ENCODE results near the gene FHIT. TPM values are rescaled to one million over a fixed set of nuclear protein-coding genes. Genes with fewer than 3 reads are reported as not detected.

The FHIT gene
- total RNA-seq, 4 donors from 2014 or later, result 4.6 to 6.1 (median 5.7) TPM

DNA sequence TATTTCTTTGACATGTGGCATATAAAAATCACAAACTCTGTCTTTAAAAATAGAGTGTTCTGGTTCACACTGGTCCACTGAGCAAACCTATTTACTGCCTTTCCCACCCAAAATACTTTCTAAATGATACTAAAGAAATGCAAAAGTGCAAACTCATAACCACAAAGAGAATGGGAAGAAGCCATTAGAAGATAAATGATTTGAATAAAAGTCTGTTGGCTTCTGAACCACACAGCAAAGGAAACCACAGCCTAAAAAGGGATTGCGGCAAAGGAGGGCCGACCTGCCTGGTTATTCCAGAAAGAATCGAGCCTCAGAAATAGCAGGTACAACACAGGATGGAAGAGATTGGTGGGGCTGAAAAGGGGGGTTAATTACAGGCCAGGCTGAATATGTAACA, 599.5 kb downstream of the FHIT start:
- no peaks in the 10 kb centered on the region for H3K9me3 ChIP-seq
- H3K36me3 ChIP-seq, result no peaks in the 10 kb centered on the region
- 82% methylated on average over 3 of the region's 3 CpGs for WGBS
- H3K27me3 ChIP-seq, result no peaks in the 10 kb centered on the region
- no peak overlapping the region for H3K27ac ChIP-seq (replicated peaks in 1 of 4)
- H3K4me1 ChIP-seq, result peaks cover 0 to 4% (median 0%) of the 10 kb centered on the region in 4 donors
- TF ChIP-seq POLR2A (IDR thresholded peaks at IDR 0.05; ENCODE audit: low read depth) (no peak), POLR2AphosphoS5 (IDR thresholded peaks at IDR 0.05) (no peak), EP300 (IDR thresholded peaks at IDR 0.05) (no peak), CTCF (IDR thresholded peaks at IDR 0.05) (no peak)
- H3K4me3 ChIP-seq, result no peak overlapping the region
- intact Hi-C loops (cut with DNase I), result no loop called here
- DNase-seq (ENCODE audit: extremely low spot score), result no peak

DNA sequence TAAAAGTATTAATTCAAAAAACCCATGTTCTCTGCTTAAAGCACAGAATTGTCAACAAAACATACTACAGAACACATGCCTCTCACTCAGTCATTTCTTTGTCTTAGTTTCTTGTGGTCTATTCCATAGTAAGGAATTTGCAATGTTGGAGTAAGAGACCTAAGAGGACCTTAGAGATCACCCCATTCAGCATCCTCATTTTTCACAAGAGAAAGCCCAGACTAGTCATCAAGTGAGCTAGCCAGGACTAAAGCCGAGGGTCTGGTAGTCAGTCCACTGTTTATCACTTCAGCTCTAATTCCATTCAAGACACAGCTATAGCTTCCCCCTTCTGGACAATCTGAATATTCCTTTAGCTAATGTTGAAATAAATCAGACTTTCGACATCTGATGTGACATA, 601.1 kb downstream of the FHIT start:
- intact Hi-C loops (cut with DNase I), result no loop called here
- no peaks in the 10 kb centered on the region for H3K27me3 ChIP-seq
- TF ChIP-seq EP300 (IDR thresholded peaks at IDR 0.05) (no peak), POLR2AphosphoS5 (IDR thresholded peaks at IDR 0.05) (no peak), POLR2A (IDR thresholded peaks at IDR 0.05; ENCODE audit: low read depth) (no peak), CTCF (IDR thresholded peaks at IDR 0.05) (no peak)
- DNase-seq (ENCODE audit: extremely low spot score), result no peak
- H3K9me3 ChIP-seq, result no peaks in the 10 kb centered on the region
- H3K4me1 ChIP-seq, result peaks cover 0 to 14% (median 2%) of the 10 kb centered on the region in 4 donors
- H3K36me3 ChIP-seq, result no peaks in the 10 kb centered on the region
- no peak overlapping the region for H3K4me3 ChIP-seq
- no peak overlapping the region for H3K27ac ChIP-seq (replicated peaks in 1 of 4)
- WGBS, result 91% methylated on average over 2 of the region's 2 CpGs

DNA sequence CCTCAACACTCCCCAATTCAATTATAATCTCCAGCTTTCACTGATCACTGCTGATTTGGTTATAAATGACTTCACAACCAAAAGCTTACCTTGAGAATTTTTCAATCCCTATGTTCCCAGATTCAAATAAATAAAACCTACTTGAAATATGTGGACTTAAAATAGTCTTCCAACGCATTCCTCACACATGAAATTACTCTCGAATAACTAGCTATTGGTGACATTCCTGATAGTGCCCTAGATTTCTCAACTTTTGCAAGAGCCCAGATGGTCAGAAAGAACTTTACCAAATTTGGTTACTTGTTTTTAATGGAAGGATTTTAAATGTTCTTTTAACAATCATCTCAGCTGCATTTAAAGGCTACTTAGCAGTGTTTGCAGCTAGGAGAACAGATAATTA, 605.5 kb downstream of the FHIT start:
- no peaks in the 10 kb centered on the region for H3K9me3 ChIP-seq
- WGBS, result 47% methylated on average over 2 of the region's 2 CpGs
- no peaks in the 10 kb centered on the region for H3K27me3 ChIP-seq
- H3K36me3 ChIP-seq, result no peaks in the 10 kb centered on the region
- H3K4me1 ChIP-seq, result peaks cover 0 to 14% (median 2%) of the 10 kb centered on the region in 4 donors
- no peak overlapping the region for H3K4me3 ChIP-seq
- no peak for TF ChIP-seq POLR2A (IDR thresholded peaks at IDR 0.05; ENCODE audit: low read depth)
- no peak for TF ChIP-seq CTCF (IDR thresholded peaks at IDR 0.05)
- no peak for TF ChIP-seq POLR2AphosphoS5 (IDR thresholded peaks at IDR 0.05)
- no peak for TF ChIP-seq EP300 (IDR thresholded peaks at IDR 0.05)
- DNase-seq (ENCODE audit: extremely low spot score), result no peak
- no peak overlapping the region for H3K27ac ChIP-seq (replicated peaks in 1 of 4)
- intact Hi-C loops (cut with DNase I), result no loop called here

DNA sequence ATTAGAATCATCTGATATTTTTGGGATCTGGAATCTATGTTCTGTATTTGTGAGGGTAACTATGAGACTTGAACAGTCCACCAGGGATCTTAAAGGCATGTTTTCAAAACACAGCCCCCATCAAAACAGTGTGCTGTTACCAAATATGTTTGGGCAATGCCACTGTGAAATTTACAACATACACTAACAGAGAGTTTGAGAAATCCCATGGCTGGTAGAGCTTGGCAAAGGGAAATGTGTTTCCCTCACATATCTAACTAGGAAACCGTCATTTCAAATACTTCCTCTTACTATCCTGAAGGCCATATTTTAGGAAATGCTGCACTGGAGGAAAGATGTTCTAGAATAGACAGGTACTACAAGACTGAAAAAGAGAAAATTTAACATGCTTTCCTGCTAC, 607.4 kb downstream of the FHIT start:
- Histone ChIP-seq H3K4me3 (no peak overlapping the region), H3K27ac (replicated peaks in 1 of 4) (no peak overlapping the region), H3K4me1 (peaks cover 0 to 14% (median 2%) of the 10 kb centered on the region in 4 donors), H3K27me3 (no peaks in the 10 kb centered on the region), H3K9me3 (no peaks in the 10 kb centered on the region), H3K36me3 (no peaks in the 10 kb centered on the region)
- no peak for DNase-seq (ENCODE audit: extremely low spot score)
- TF ChIP-seq CTCF (IDR thresholded peaks at IDR 0.05) (no peak), EP300 (IDR thresholded peaks at IDR 0.05) (no peak), POLR2AphosphoS5 (IDR thresholded peaks at IDR 0.05) (no peak), POLR2A (IDR thresholded peaks at IDR 0.05; ENCODE audit: low read depth) (no peak)
- WGBS, result 83% methylated on average over 1 of the region's 1 CpG
- intact Hi-C loops (cut with DNase I), result no loop called here

GRCh38 chr3:60641354-60641753, 609.9 kb downstream of the FHIT start:
- Histone ChIP-seq H3K27ac (replicated peaks in 1 of 4) (no peak overlapping the region), H3K27me3 (no peaks in the 10 kb centered on the region), H3K9me3 (no peaks in the 10 kb centered on the region), H3K36me3 (no peaks in the 10 kb centered on the region), H3K4me3 (no peak overlapping the region), H3K4me1 (peaks cover 0 to 7% (median 2%) of the 10 kb centered on the region in 4 donors)
- intact Hi-C loops (cut with DNase I), result no loop called here
- TF ChIP-seq POLR2A (IDR thresholded peaks at IDR 0.05; ENCODE audit: low read depth), result no peak
- TF ChIP-seq CTCF (IDR thresholded peaks at IDR 0.05), result no peak
- TF ChIP-seq EP300 (IDR thresholded peaks at IDR 0.05), result no peak
- no peak for TF ChIP-seq POLR2AphosphoS5 (IDR thresholded peaks at IDR 0.05)
- no peak for DNase-seq (ENCODE audit: extremely low spot score)
- WGBS, result 73% methylated on average over 2 of the region's 2 CpGs

Data from esophagus muscularis mucosa (tissue), 4 donors.